WTC11 (cell line): ENCODE measurements around the gene CPLX3. TPM values are rescaled to one million over a fixed set of nuclear protein-coding genes. Genes with fewer than 3 reads are reported as not detected.
A peak's percentile ranks its signal among the peaks of the same experiment; 100 is the strongest.

Experiments
- AFF4 ChIP-seq: sonication (generic); formaldehyde crosslinking; IDR thresholded peaks from 2 replicates; pipeline ENCODE4 v1.8.1; 2023; ENCODE audit warnings: mild to moderate bottlenecking, missing genetic modification reagents, borderline replicate concordance
- ARID4B ChIP-seq: sonication (generic); formaldehyde crosslinking; IDR thresholded peaks from 2 replicates; pipeline ENCODE4 v1.8.0; 2023; ENCODE audit warnings: missing genetic modification reagents, mild to moderate bottlenecking, borderline replicate concordance
- ATF1 ChIP-seq: sonication (generic); formaldehyde crosslinking; IDR thresholded peaks from 2 replicates; pipeline ENCODE4 v1.8.1; 2023; ENCODE audit warnings: mild to moderate bottlenecking, moderate library complexity, missing genetic modification reagents
- ATF2 ChIP-seq: sonication (generic); formaldehyde crosslinking; IDR thresholded peaks from 2 replicates; pipeline ENCODE4 v1.8.1; 2022; ENCODE audit warnings: low read depth, missing genetic modification reagents, borderline replicate concordance
- CBFB ChIP-seq: sonication (generic); formaldehyde crosslinking; IDR thresholded peaks from 2 replicates; pipeline ENCODE4 v1.8.1; 2022; ENCODE audit warnings: mild to moderate bottlenecking, low read depth, missing genetic modification reagents
- CTCF ChIP-seq: fragments of 200-600 bp; IDR thresholded peaks from 2 replicates; pipeline ENCODE4 v1.8.0; 2022; ENCODE audit warnings: antibody characterized with exemption
- ELF4 ChIP-seq: sonication (generic); formaldehyde crosslinking; IDR thresholded peaks from 2 replicates; pipeline ENCODE4 v1.8.1; 2022; ENCODE audit warnings: low read depth, mild to moderate bottlenecking, moderate library complexity, missing genetic modification reagents
- ESRRA ChIP-seq: sonication (generic); formaldehyde crosslinking; IDR thresholded peaks from 2 replicates; pipeline ENCODE4 v1.8.1; 2022; ENCODE audit warnings: mild to moderate bottlenecking, missing genetic modification reagents, borderline replicate concordance
- FOXJ3 ChIP-seq: sonication (generic); formaldehyde crosslinking; IDR thresholded peaks from 2 replicates; pipeline ENCODE4 v1.9.0; 2021; ENCODE audit warnings: missing genetic modification reagents, mild to moderate bottlenecking, borderline replicate concordance
- FOXK1 ChIP-seq: sonication (generic); formaldehyde crosslinking; IDR thresholded peaks from 2 replicates; pipeline ENCODE4 v1.8.0; 2022; ENCODE audit warnings: mild to moderate bottlenecking, moderate library complexity, missing genetic modification reagents
- HMGA2 ChIP-seq: fragments of 250-450 bp; sonication (Bioruptor Pico); IDR thresholded peaks from 2 replicates; pipeline ENCODE4 v1.4.0; 2021; ENCODE audit warnings: mild to moderate bottlenecking, moderate library complexity
- IRF1 ChIP-seq: sonication (generic); formaldehyde crosslinking; IDR thresholded peaks from 2 replicates; pipeline ENCODE4 v1.8.0; 2023; ENCODE audit warnings: missing genetic modification reagents
- MYBL2 ChIP-seq: sonication (generic); formaldehyde crosslinking; IDR thresholded peaks from 2 replicates; pipeline ENCODE4 v1.8.1; 2023; ENCODE audit warnings: mild to moderate bottlenecking, moderate library complexity, missing genetic modification reagents
- OVOL2 ChIP-seq: fragments of 250-450 bp; sonication (Bioruptor Pico); IDR thresholded peaks from 2 replicates; pipeline ENCODE4 v1.9.0; 2021; ENCODE audit warnings: mild to moderate bottlenecking, borderline replicate concordance
- PRRX2 ChIP-seq: fragments of 250-450 bp; sonication (Bioruptor Pico); IDR thresholded peaks from 2 replicates; pipeline ENCODE4 v1.8.0; 2021; ENCODE audit warnings: mild to moderate bottlenecking
- SMAD4 ChIP-seq: sonication (generic); formaldehyde crosslinking; IDR thresholded peaks from 2 replicates; pipeline ENCODE4 v1.8.0; 2022; ENCODE audit warnings: mild to moderate bottlenecking, missing genetic modification reagents
- SP1 ChIP-seq: sonication (generic); formaldehyde crosslinking; conservative IDR thresholded peaks from 2 replicates; pipeline ENCODE4 v1.8.1; 2022; ENCODE audit warnings: missing genetic modification reagents
- TP53 ChIP-seq: sonication (generic); formaldehyde crosslinking; IDR thresholded peaks from 2 replicates; pipeline ENCODE4 v1.8.1; 2023; ENCODE audit warnings: mild to moderate bottlenecking, missing genetic modification reagents
- ZBTB21 ChIP-seq: sonication (generic); formaldehyde crosslinking; IDR thresholded peaks from 2 replicates; pipeline ENCODE4 v1.8.1; 2023; ENCODE audit warnings: mild to moderate bottlenecking, missing genetic modification reagents, borderline replicate concordance
- ZMAT4 ChIP-seq: fragments of 250-450 bp; sonication (Bioruptor Pico); IDR thresholded peaks from 2 replicates; pipeline ENCODE4 v1.9.0; 2021; ENCODE audit warnings: mild to moderate bottlenecking
- ZNF138 ChIP-seq: sonication (generic); formaldehyde crosslinking; conservative IDR thresholded peaks from 2 replicates; pipeline ENCODE4 v1.8.1; 2022; ENCODE audit warnings: mild to moderate bottlenecking, moderate library complexity, missing genetic modification reagents
- ZNF671 ChIP-seq: fragments of 250-450 bp; sonication (Bioruptor Pico); IDR thresholded peaks from 2 replicates; pipeline ENCODE4 v1.8.0; 2021; ENCODE audit warnings: mild to moderate bottlenecking
- ZSCAN18 ChIP-seq: fragments of 250-450 bp; sonication (Bioruptor Pico); IDR thresholded peaks from 2 replicates; pipeline ENCODE4 v2.1.2; 2022; ENCODE audit warnings: mild to moderate bottlenecking, moderate library complexity
- total RNA-seq: library from RNA; stranded (reverse); gene quantifications from 3 replicates; pipeline ENCODE4 v1.2.3, GENCODE V29; 2021
- TF ChIP-seq, protein P1 (sequence below): fragments of 250-450 bp; sonication (Bioruptor Pico); conservative IDR thresholded peaks from 2 replicates; pipeline ENCODE4 v1.9.0; 2021; ENCODE audit warnings: mild to moderate bottlenecking

Gene CPLX3
- total RNA-seq, 1 experiment from 2014 or later = 0.09 TPM

GRCh38 chr15:74826364-74826819, at the start of gene CPLX3 (continued):
- TF ChIP-seq ARID4B (CRISPR knock-in tag) (peak; percentile 77; the same call in 1 of the 2 replicates), ATF2 (no peak), ELF4 (CRISPR knock-in tag) (no peak), MYBL2 (CRISPR knock-in tag) (no peak), IRF1 (CRISPR knock-in tag) (no peak), ATF1 (CRISPR knock-in tag) (no peak), SMAD4 (CRISPR knock-in tag) (no peak), AFF4 (CRISPR knock-in tag) (peak; percentile 70; the same call in 1 of the 2 replicates), TP53 (peak; percentile 64; the same call in 1 of the 2 replicates), CTCF (no peak), ZMAT4 (CRISPR knock-in tag) (no peak), ZNF671 (no peak), PRRX2 (no peak), ESRRA (no peak), FOXJ3 (CRISPR knock-in tag) (no peak), FOXK1 (CRISPR knock-in tag) (no peak), HMGA2 (CRISPR knock-in tag) (no peak), ZSCAN18 (no peak), CBFB (CRISPR knock-in tag) (no peak), ZBTB21 (no peak), ZNF138 (no peak), SP1 (no peak), OVOL2 (CRISPR knock-in tag) (no peak)
- TF ChIP-seq, protein P1, sequence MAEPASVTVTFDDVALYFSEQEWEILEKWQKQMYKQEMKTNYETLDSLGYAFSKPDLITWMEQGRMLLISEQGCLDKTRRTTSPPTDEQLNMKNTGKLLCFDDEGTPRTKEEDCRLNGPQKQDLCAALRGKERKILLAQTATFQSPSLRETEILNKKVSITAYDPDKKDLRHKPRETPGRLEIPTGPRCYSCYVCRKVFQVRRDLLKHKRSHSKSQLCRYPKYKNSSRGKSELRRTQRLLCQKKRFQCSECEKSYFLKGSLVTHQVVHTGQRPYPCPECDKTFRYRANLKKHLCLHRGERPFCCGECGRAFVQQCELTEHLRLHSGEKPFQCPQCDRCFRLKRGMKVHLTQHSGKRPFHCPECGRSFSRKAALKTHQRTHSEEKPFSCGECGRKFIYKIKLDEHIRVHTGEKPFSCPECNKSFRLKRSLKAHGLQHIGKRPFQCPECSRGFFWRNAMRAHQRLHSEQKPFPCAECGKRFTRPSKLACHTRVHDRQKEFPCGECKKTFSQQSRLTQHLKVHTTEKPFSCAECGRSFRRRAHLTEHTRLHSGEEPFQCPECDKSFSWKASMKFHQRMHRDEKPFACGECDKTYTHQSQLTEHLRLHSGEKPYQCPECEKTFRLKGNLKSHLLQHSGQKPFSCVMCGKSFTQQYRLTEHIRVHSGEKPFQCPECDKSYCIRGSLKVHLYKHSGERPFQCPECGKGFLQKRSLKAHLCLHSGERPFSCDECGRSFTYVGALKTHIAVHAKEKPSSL = no peak
